Urothelium cell line (cell line): ENCODE measurements around the gene GPC5.

Experiments
- DNase-seq: peaks from one replicate; pipeline ENCODE4 v3.0.0; 2011; ENCODE audit warnings: low spot score, mixed read lengths
- FAIRE-seq: peaks from 2 replicates; lab custom pipeline; 2011; peaks lifted over from hg19 to GRCh38; lab: Jason Lieb, UNC

GPC5 gene

GRCh38 chr13:92303428-92303827, 905.0 kb downstream of the GPC5 start:
- no peak for DNase-seq
- FAIRE-seq = no peak

GRCh38 chr13:92307752-92308151, 909.3 kb downstream of the GPC5 start:
- DNase-seq (no peak), FAIRE-seq (no peak)

DNA sequence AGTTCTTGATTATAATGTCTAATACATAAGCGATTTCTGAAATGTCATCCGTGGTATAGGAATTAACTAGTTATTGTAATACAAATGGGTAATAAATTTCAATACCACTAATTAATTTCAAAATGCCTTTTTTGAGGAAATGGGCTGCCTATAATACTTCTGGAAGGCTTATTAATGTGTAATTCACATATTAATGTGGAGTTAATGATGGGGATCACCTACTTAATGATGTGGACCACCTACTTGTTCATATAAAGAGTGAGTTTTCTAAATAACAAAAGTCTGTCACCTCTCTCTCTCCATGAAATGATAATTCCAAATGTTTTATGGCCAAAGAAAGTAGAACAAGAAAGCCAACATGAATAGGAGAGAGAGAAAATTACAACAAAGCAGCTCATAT, 914.4 kb downstream of the GPC5 start:
- FAIRE-seq = no peak
- no peak for DNase-seq

- DNase-seq (no peak), FAIRE-seq (no peak)
Measured at GRCh38 chr13:92313382-92313781, 915.0 kb downstream of the GPC5 start.

DNA sequence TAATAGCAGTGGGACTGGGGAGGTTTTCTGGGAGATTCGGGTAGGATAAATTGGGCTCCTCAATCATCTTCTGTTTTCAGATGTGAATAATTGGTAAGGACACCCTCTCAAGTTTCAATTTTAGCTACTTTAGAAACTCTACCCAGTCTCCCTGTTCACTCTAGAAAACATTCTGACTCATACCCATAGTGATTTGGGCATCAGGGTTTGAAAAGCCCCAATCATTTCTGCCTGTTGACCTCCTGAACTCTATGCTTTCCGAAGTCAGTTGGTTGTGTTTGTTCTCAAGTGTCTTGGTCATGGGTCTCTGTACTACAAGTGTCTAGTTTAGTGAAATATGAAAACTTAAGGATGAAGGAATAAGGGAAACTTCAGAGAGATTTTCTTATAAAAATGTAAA, 916.8 kb downstream of the GPC5 start:
- DNase-seq = peak; percentile 5
- FAIRE-seq = no peak

DNA sequence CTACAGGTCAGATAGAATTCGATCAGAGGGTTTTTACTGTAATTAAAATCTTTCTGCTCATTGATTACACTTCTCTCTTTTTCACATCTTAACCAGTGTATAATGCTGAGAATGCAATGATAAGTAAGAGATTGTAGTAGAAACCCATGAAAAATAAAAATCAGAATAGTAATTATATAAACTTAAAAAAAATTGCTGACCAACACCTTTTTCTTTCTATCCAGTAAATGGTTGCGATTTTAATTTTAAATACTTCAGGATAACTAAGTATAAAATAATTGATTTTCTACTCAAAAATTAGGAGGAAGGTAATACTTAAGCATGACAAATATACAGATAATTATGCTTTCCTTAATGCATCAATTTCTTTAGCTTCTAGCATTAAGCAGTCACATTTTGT, 917.6 kb downstream of the GPC5 start:
- no peak for FAIRE-seq
- no peak for DNase-seq

GRCh38 chr13:92317066-92317465, 918.6 kb downstream of the GPC5 start:
- DNase-seq (peak; percentile 39), FAIRE-seq (peak; percentile 13)

DNA sequence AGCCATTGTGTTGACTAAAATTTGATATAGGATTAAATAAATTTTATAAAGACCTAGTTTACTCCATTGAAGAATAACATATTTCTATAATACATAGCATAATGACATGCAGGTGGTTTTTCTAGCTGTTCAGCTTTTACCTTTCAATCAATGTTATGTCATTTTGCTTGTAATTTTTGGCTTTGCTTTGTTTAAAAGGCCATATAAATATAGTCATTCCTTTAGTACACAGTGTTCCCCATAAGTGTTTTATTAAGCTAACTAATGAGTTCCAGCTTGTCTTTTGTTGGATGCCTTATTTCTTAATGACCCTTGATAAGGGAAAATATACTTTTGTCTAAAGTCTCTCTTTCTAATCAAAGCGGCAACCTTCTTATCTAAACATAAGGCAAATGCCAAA, 921.9 kb downstream of the GPC5 start:
- no peak for FAIRE-seq
- no peak for DNase-seq

- no peak for FAIRE-seq
Measured at GRCh38 chr13:92321174-92321573, 922.8 kb downstream of the GPC5 start.

GRCh38 chr13:92345627-92346026, 947.2 kb downstream of the GPC5 start:
- DNase-seq (no peak), FAIRE-seq (no peak)

More at GRCh38 chr13:92321174-92321573, 922.8 kb downstream of the GPC5 start:
- DNase-seq = no peak

DNA sequence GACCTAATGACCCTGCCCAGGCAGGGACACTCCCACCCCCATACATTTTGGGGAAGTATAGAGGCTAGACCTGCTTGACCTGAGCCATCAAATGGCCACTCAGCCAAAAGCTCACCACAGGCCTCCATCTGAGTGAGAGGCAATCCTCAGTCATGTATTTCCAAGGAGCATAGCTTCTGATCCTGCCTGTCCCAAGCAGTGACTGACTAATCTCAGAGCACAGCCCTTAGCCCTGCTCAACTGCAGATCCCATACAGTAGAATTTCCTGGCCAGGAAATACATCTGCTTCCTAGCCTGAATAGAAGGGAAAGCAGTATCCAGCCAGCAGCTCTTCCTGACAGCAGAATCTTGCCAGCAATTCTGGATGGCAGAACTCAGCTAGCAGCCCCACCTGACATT, 947.6 kb downstream of the GPC5 start:
- FAIRE-seq = no peak
- no peak for DNase-seq

GRCh38 chr13:92354583-92354982, 956.2 kb downstream of the GPC5 start:
- no peak for DNase-seq
- FAIRE-seq = no peak

- FAIRE-seq = no peak
- peak; percentile 11 for DNase-seq
Measured at GRCh38 chr13:92355213-92355612, 956.8 kb downstream of the GPC5 start.

GRCh38 chr13:92362717-92363116, 964.3 kb downstream of the GPC5 start:
- FAIRE-seq (no peak), DNase-seq (no peak)

- no peak for FAIRE-seq
Measured at GRCh38 chr13:92365904-92366303, 967.5 kb downstream of the GPC5 start.

DNA sequence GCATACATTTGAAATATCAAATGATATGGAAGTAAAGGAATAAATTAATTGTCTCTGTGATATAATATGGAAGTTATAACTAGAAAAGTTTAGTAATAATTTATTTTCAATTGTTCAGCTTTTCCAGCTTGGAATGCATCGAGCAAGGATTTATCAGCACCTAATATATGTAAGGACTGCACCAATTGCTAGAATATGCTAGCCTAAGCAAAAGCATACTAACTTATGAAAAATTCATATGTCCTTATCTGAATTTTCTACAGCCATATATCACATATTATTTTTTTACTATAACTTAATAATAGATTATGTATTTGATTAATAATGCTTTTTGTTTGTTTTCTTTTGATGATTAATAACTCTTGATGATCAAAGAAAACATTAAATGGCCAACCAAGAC, 979.0 kb downstream of the GPC5 start:
- no peak for DNase-seq
- no peak for FAIRE-seq

More at GRCh38 chr13:92365904-92366303, 967.5 kb downstream of the GPC5 start:
- DNase-seq = no peak

GRCh38 chr13:92379371-92379770, 981.0 kb downstream of the GPC5 start:
- FAIRE-seq (no peak), DNase-seq (no peak)

DNA sequence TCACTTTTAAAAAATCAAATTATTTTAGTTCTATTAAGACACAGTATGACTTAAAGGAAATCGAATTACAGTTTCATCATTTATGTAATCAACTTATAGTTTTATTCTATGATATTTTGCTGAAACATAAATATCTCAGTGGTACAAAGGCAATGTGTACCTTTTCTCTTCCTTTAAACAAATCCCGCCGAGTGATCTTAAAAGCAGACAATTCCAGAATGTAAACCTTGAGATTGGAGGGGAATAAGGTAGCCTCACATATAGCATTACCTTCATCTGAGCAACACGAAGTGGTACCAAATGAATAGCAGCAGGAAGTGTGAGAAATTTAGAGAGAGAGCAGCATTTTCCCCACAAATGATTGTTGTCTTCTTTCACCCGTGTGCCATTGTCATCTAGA, 986.0 kb downstream of the GPC5 start:
- FAIRE-seq (no peak), DNase-seq (no peak)

- no peak for FAIRE-seq
Measured at GRCh38 chr13:92387245-92387644, 988.8 kb downstream of the GPC5 start.

DNA sequence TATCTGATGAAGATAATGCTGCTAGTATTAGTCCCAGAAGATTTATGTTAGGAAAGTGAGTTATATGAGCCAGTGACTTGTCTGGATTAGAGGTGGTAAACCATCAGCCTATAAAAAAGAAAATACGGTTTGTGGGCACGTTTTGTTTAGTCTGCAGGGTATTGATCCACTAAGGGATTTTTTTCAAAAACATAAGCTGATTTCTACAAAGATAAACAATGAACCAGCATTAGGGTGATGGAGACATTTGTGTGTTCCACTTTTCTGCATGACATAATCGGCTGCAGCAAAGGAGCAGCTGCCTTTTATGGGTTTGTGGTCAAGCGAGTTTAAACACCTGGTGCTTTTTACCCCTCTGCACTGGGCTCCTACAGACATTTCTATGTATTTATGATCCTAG, 991.8 kb downstream of the GPC5 start:
- DNase-seq (peak; percentile 66), FAIRE-seq (no peak)

More at GRCh38 chr13:92387245-92387644, 988.8 kb downstream of the GPC5 start:
- DNase-seq = no peak

DNA sequence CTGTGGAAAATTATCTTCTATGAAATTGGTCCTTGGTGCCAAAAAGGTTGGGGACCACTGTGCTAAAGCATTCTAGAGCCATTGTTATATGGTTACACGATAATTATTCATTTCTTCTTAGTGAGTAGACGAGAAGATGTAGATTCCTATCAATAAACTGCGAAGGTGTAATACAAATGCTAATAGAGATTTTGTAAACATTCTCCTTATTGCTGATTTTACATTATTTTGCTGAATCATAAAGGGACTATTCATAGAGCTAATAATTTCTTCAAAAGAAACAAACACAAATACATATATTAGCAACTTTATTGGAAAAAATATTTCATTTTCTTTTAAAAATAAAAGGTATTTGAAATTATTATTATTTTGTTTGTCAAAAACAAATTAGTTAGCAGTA, 1005.2 kb downstream of the GPC5 start:
- FAIRE-seq (no peak), DNase-seq (no peak)

DNA sequence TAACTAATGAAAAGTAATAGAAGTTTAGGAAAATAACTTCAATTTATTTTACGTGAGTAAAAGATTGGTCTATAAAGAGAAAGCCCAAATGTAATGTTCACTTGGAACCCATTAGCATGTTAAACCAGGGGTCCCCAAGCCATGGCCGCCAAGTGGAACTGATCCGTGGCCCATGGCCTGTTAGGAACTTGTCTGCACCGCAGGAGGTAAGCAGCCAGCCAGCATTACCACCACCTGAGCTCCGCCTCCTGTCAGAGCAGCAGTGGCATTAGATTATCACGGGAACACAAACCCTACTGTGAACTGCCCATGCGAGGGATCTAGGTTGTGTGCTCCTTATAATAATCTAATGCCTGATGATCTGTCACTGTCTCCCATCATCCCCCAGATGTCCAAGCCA, 1009.4 kb downstream of the GPC5 start:
- no peak for DNase-seq
- no peak for FAIRE-seq

DNA sequence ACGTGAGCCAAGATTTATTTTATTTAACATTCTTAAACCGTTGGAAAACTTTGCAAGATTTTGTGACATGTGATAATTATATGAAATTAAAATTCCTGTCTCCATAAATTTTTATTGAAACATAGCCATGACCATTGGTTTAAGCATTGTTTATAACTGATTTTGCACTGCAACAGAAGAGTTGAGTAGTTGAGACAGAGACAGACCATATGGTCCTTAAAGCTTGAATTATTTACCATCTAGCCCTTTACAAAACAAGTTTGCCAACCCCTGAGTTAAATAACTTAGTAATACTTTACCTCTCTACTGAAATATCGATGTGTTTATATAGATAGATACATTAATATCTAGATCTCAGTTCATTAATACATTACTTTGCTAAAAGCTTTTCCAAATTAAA, 1014.1 kb downstream of the GPC5 start:
- DNase-seq (no peak), FAIRE-seq (no peak)

DNA sequence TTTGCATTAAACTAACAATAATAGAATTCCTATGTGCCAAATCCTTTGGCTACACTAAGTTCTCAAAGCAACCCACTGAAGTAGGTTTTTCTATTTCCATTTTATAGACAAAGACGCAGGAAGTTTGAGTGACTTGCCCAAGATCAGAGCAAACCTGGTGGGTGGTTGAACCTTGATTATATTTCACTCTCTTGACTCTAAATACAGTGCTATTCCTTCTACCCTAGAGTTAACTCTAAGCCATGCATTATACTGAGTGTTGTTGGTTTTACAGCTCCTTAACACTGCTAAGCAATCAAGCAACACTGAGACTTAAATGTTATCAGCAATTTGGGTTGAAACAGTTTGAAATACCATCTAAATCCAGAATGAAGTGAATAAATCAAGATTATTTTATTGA, 1014.6 kb downstream of the GPC5 start:
- no peak for FAIRE-seq

More for the DNA sequence above, 1014.6 kb downstream of the GPC5 start:
- DNase-seq = no peak
